C4-2B (cell line): ENCODE measurements around the gene SLC24A4.

Source experiments
- ZFX ChIP-seq: fragments of 450-650 bp; IDR thresholded peaks from 2 replicates; pipeline ENCODE4 v1.6.1; 2017
- TF ChIP-seq, protein P1 (sequence below): fragments of 450-650 bp; conservative IDR thresholded peaks from 2 replicates; pipeline ENCODE4 v1.5.1; 2017; ENCODE audit warnings: mild to moderate bottlenecking

DNA sequence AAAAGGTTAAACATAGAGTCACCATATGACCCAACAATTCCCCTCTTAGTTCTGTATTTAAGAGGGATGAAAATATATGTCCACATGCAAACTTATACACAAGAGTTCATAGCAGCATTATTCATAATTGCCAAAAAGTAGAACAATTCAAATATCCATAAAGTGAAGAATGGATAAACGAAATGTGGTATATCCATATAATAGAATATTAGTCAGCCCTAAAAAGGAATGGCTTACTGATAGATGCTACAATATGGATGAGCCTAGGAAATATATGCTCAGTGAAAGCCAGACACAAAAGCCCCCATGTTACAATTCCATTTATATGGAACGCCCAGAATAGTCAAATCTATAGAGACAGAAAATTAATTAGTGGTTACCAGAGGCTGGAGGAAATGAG lies 146.6 kb downstream of the SLC24A4 start:
- TF ChIP-seq, protein P1, sequence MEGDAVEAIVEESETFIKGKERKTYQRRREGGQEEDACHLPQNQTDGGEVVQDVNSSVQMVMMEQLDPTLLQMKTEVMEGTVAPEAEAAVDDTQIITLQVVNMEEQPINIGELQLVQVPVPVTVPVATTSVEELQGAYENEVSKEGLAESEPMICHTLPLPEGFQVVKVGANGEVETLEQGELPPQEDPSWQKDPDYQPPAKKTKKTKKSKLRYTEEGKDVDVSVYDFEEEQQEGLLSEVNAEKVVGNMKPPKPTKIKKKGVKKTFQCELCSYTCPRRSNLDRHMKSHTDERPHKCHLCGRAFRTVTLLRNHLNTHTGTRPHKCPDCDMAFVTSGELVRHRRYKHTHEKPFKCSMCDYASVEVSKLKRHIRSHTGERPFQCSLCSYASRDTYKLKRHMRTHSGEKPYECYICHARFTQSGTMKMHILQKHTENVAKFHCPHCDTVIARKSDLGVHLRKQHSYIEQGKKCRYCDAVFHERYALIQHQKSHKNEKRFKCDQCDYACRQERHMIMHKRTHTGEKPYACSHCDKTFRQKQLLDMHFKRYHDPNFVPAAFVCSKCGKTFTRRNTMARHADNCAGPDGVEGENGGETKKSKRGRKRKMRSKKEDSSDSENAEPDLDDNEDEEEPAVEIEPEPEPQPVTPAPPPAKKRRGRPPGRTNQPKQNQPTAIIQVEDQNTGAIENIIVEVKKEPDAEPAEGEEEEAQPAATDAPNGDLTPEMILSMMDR, result no peak
- no peak for TF ChIP-seq ZFX
